ENCODE measurements around the gene KCNB1. TPM values are rescaled to one million over a fixed set of nuclear protein-coding genes. Genes with fewer than 3 reads are reported as not detected.

The KCNB1 gene
- total and polyA plus RNA-seq, 2 of the 4 experiments (the other 2 are of a cell fraction) = 0.05 TPM; not detected in 1

GRCh38 chr20:49352751-49353150, 129.7 kb downstream of the KCNB1 start:
- H2BK120ac ChIP-seq (ENCODE audit: low read depth, low read length) = no peak overlapping the region
- BruUV-seq (replicated peaks) = no TSS peak
- ATAC-seq (ENCODE audit: low read depth) = no peak
- H2BK20ac ChIP-seq (ENCODE audit: low read depth, low read length) = no peak overlapping the region
- no peak overlapping the region for H2AFZ ChIP-seq (replicated peaks; ENCODE audit: low read length, poor library complexity)
- 60% methylated on average over 1 of the region's 4 CpGs; no CpG with 5 or more reads in 1 of the 2 experiments for WGBS, 2 experiments (ENCODE audit: extremely low coverage in 2 of 2, insufficient read length in 1 of 2)
- H4K8ac ChIP-seq (ENCODE audit: low read depth in 2 of 2, low read length in 2 of 2) = no peak overlapping the region
- no peaks in the 10 kb centered on the region for H3K36me3 ChIP-seq (ENCODE audit: control insufficient read depth, insufficient read depth, low read length)
- no peak overlapping the region for H4K5ac ChIP-seq (ENCODE audit: low read depth, low read length)
- H3K9me3 ChIP-seq (ENCODE audit: control insufficient read depth, insufficient read depth, low read length) = no peaks in the 10 kb centered on the region
- H3K4me3 ChIP-seq (ENCODE audit: insufficient read depth, low read depth, low read length) = no peak overlapping the region
- no peaks in the 10 kb centered on the region for H3K4me1 ChIP-seq (ENCODE audit: control insufficient read depth, insufficient read depth, low read length)
- no peak overlapping the region for H3K14ac ChIP-seq (replicated peaks; ENCODE audit: low read depth, low read length)
- no peak overlapping the region for H2BK15ac ChIP-seq (ENCODE audit: low read depth, low read length)
- dilution Hi-C loops (cut with HindIII; ENCODE audit: low sequenced_read_pairs, unreplicated experiment) = no loop called here
- H3K4me2 ChIP-seq (ENCODE audit: low read depth, low read length) = no peak overlapping the region
- no peaks in the 10 kb centered on the region for H3K79me1 ChIP-seq (ENCODE audit: low read depth in 1 of 2, low read length in 2 of 2)
- in situ Hi-C loops (cut with MboI; ENCODE audit: low sequenced_read_pairs) = no loop called here
- no peak overlapping the region for H2AK9ac ChIP-seq (replicated peaks; ENCODE audit: low read depth, low read length, poor library complexity)
- H3K9me1 ChIP-seq (ENCODE audit: insufficient read depth, low read length) = 0 out of 2 replicates have a peak, but pooled peaks cover under 1% of the 10 kb centered on the region
- no peak overlapping the region for H3K9ac ChIP-seq (ENCODE audit: low read depth, low read length)
- CTCF ChIA-PET = no interaction called here
- no peak for DNase-seq
- H3K4ac ChIP-seq (ENCODE audit: low read depth, low read length) = no peak overlapping the region
- no peak overlapping the region for H2AK5ac ChIP-seq (ENCODE audit: low read depth, low read length)
- POLR2A ChIA-PET (ENCODE audit: unreplicated experiment) = no interaction called here
- H4K91ac ChIP-seq (ENCODE audit: insufficient read depth, low read depth, low read length) = no peak overlapping the region
- no peak overlapping the region for H3K56ac ChIP-seq (ENCODE audit: extremely low read depth, insufficient read depth, low read length)
- no peak for TF ChIP-seq CTCF (conservative IDR thresholded peaks at IDR 0.05; ENCODE audit: low read depth, low read length)
- no peak for TF ChIP-seq CEBPB (IDR thresholded peaks at IDR 0.05; ENCODE audit: low read depth, low read length)
- no peak for TF ChIP-seq ELK1 (IDR thresholded peaks at IDR 0.05; ENCODE audit: borderline replicate concordance, low read depth, low read length)
- no peak for TF ChIP-seq MAFK (IDR thresholded peaks at IDR 0.05; ENCODE audit: low read depth, low read length)
- TF ChIP-seq USF2 (IDR thresholded peaks at IDR 0.05; ENCODE audit: low read depth, low read length) = no peak
- no peak for TF ChIP-seq MXI1 (IDR thresholded peaks at IDR 0.05; ENCODE audit: borderline replicate concordance, low read depth, low read length)
- no peak for TF ChIP-seq RAD21 (IDR thresholded peaks at IDR 0.05; ENCODE audit: low read length)
- no peak for TF ChIP-seq FOS (IDR thresholded peaks at IDR 0.05; ENCODE audit: low read depth, low read length)
- no peak for TF ChIP-seq BHLHE40 (IDR thresholded peaks at IDR 0.05; ENCODE audit: low read depth, low read length)
- no peak for TF ChIP-seq SMC3 (IDR thresholded peaks at IDR 0.05; ENCODE audit: low read depth, low read length)
- TF ChIP-seq NFE2L2 (IDR thresholded peaks at IDR 0.05; ENCODE audit: low read depth, low read length) = no peak
- no peak for TF ChIP-seq MAZ (IDR thresholded peaks at IDR 0.05; ENCODE audit: borderline replicate concordance, low read depth, low read length)
- no peak for TF ChIP-seq POLR2A (IDR thresholded peaks at IDR 0.05; ENCODE audit: low read depth, low read length)
- H2BK5ac ChIP-seq (ENCODE audit: low read depth, low read length, poor library complexity, severe bottlenecking) = no peak overlapping the region
- H3K27ac ChIP-seq (ENCODE audit: insufficient read depth, low read length) = no peak overlapping the region
- no peak overlapping the region for H3K23ac ChIP-seq (ENCODE audit: low read depth, low read length)
- peaks cover 46% of the 10 kb centered on the region for H3K27me3 ChIP-seq (ENCODE audit: control insufficient read depth, insufficient read depth, low read length)
- intact Hi-C loops (cut with micrococcal nuclease) = no loop called here
- no peak overlapping the region for H3K18ac ChIP-seq (ENCODE audit: low read depth, low read length)
- no peaks in the 10 kb centered on the region for H4K20me1 ChIP-seq (ENCODE audit: insufficient read depth, low read length)

Measured in IMR-90 (cell line).